ENCODE measurements around the gene SMYD3. TPM values are rescaled to one million over a fixed set of nuclear protein-coding genes. Genes with fewer than 3 reads are reported as not detected.

SMYD3 gene
- total and polyA plus RNA-seq, 9 of the 15 experiments (the other 6 are each of a cell fraction or from before 2014, with no cell fraction given) = 128 to 440 (median 197) TPM

- ChIA-PET CTCF (ENCODE audit: low intra/inter-chr PET ratio) (interaction anchor here (0.6 to 0.9 kb wide), 2 partner anchors 189 to 506 kb away, joined by 4 read pairs; no protein-coding TSS in a partner anchor), POLR2A (interaction anchor here (0.5 to 2.5 kb wide), 9 partner anchors 8 to 834 kb away, joined by 3 to 11 read pairs (median 3); no protein-coding TSS in a partner anchor)
- H3K4me3 ChIP-seq = peak overlapping the region; percentile 53
- peaks cover 2% of the 10 kb centered on the region for H3K9me1 ChIP-seq (ENCODE audit: control insufficient read depth, insufficient read depth, low read length)
- peak overlapping the region; percentile 94 for H3K4me2 ChIP-seq (ENCODE audit: insufficient read depth, low read length)
- H3K27me3 ChIP-seq (ENCODE audit: control insufficient read depth in 2 of 2, insufficient read depth in 2 of 2, low read length in 2 of 2) = no peaks in the 10 kb centered on the region
- H3K4me1 ChIP-seq (replicated peaks in 1 of 2; ENCODE audit: control insufficient read depth in 2 of 2, insufficient read depth in 2 of 2, low read length in 2 of 2) = peaks cover 4 to 38% of the 10 kb centered on the region in 2 experiments; a peak in 4 of 5 replicates
- H2AFZ ChIP-seq (ENCODE audit: low read depth, low read length) = peak overlapping the region; percentile 80; the same call in 1 of the 2 replicates
- H3K9ac ChIP-seq (ENCODE audit: insufficient read depth in 1 of 2, low read depth in 2 of 2, low read length in 2 of 2) = peak overlapping the region; percentile 38 to 80; a peak in 3 of 4 replicates
- in situ Hi-C loops (cut with MboI) (no loop called here), intact Hi-C loops (cut with micrococcal nuclease) (no loop called here)
- H3K27ac ChIP-seq (ENCODE audit: extremely low read depth, low read depth, low read length) = peak overlapping the region; percentile 78
- 0 out of 3 replicates have a peak, but pooled peaks have one; percentile 9 for ATAC-seq
- no peaks in the 10 kb centered on the region for H3K9me3 ChIP-seq (replicated peaks; ENCODE audit: control insufficient read depth, insufficient read depth, low read depth, low read length)
- FAIRE-seq = no peak
- peaks cover 77% of the 10 kb centered on the region for H3K79me2 ChIP-seq (ENCODE audit: control insufficient read depth, insufficient read depth, low read length)
- H4K20me1 ChIP-seq (replicated peaks; ENCODE audit: control insufficient read depth, insufficient read depth, low read length) = no peaks in the 10 kb centered on the region
- no TSS peak for BruUV-seq (replicated peaks)
- DNase-seq (ENCODE audit: extremely low read depth in 1 of 4, low spot score in 3 of 4) = no peak
- H3K36me3 ChIP-seq (ENCODE audit: control insufficient read depth, insufficient read depth, low read length) = peaks cover 25% of the 10 kb centered on the region; the same call in 2 of the 3 replicates
- WGBS (ENCODE audit: insufficient coverage, low coverage, missing lambda C conversion rate) = 3% methylated on average over 2 of the region's 2 CpGs
- no peak for TF ChIP-seq TRIM25 (IDR thresholded peaks at IDR 0.05; ENCODE audit: borderline replicate concordance)
- no peak for TF ChIP-seq ZNF232 (CRISPR knock-in tag; IDR thresholded peaks at IDR 0.05)
- no peak for TF ChIP-seq MAX (CRISPR knock-in tag; IDR thresholded peaks at IDR 0.05)
- TF ChIP-seq GABPA (tag; conservative IDR thresholded peaks at IDR 0.05; ENCODE audit: low read depth) = no peak
- TF ChIP-seq ZMIZ1 (IDR thresholded peaks at IDR 0.05; ENCODE audit: low read depth in 2 of 2, low read length in 2 of 2) = no peak
- 0 out of 2 replicates have a peak, but pooled peaks have one; percentile 34 for TF ChIP-seq PREB (CRISPR knock-in tag; IDR thresholded peaks at IDR 0.05)
- TF ChIP-seq JUN (IDR thresholded peaks at IDR 0.05; ENCODE audit: borderline replicate concordance, low read depth, low read length) = no peak
- TF ChIP-seq JUN (CRISPR knock-in tag; IDR thresholded peaks at IDR 0.05; ENCODE audit: borderline replicate concordance) = no peak
- no peak for TF ChIP-seq ZNF644 (tag; IDR thresholded peaks at IDR 0.05; ENCODE audit: low read depth)
- TF ChIP-seq MNT (conservative IDR thresholded peaks at IDR 0.05) = no peak; a peak in 1 of 4 replicates
Measured at GRCh38 chr1:245987219-245987545, 519.9 kb downstream of the SMYD3 start.

Data from K562 (cell line).